ENCODE results near the gene MICB.
"Not testable (repeated sequence)": the region's sequence is repeated elsewhere in the genome, so short reads cannot be mapped to it uniquely, and the experiment has no call there.

- TF ChIP-seq POLR2AphosphoS5, CTCF (IDR thresholded peaks at IDR 0.05): not testable (repeated sequence)
Measured at GRCh38 chr6:31551371-31551770, 53.4 kb downstream of the MICB start.

Measured in sigmoid colon (tissue), 4 donors.